ENCODE data around the gene NR3C1.

NR3C1 gene

GRCh38 chr5:143228597-143229293, 174.7 kb downstream of the NR3C1 start:
- no peak for DNase-seq
